Measurements from ENCODE around the gene MEIS3. TPM values are rescaled to one million over a fixed set of nuclear protein-coding genes. Genes with fewer than 3 reads are reported as not detected.
A peak's percentile ranks its signal among the peaks of the same experiment; 100 is the strongest.
"Not testable (repeated sequence)": the region's sequence is repeated elsewhere in the genome, so short reads cannot be mapped to it uniquely, and the experiment has no call there.

Gene MEIS3
- total RNA-seq, 1 donor from 2014 or later, result 32.2 TPM

GRCh38 chr19:47391510-47392223, 27.7 kb downstream of the MEIS3 start:
- Mint-ChIP-seq H3K9me3 (no peaks in the 10 kb centered on the region), H3K36me3 (no peaks in the 10 kb centered on the region), H3K4me1 (peaks cover 20% of the 10 kb centered on the region), H3K27ac (no peak overlapping the region), H3K27me3 (ENCODE audit: insufficient read depth, low read depth) (peaks cover 6% of the 10 kb centered on the region), H3K4me3 (peak overlapping the region; percentile 72)
- peak; percentile 78 for DNase-seq (ENCODE audit: low spot score)
- H3K9ac ChIP-seq, result no peak overlapping the region
- no peaks in the 10 kb centered on the region for H3K27me3 ChIP-seq
- no peak overlapping the region for H2AFZ ChIP-seq (replicated peaks)
- no peaks in the 10 kb centered on the region for H3K9me3 ChIP-seq (ENCODE audit: low read depth)
- H3K79me2 ChIP-seq (ENCODE audit: low read depth), result no peaks in the 10 kb centered on the region
- no peaks in the 10 kb centered on the region for H4K20me1 ChIP-seq (ENCODE audit: low read depth)
- no peak overlapping the region for H3K4me3 ChIP-seq
- H3K4me2 ChIP-seq, result no peak overlapping the region
- H3K4me1 ChIP-seq, result no peaks in the 10 kb centered on the region
- no peaks in the 10 kb centered on the region for H3K36me3 ChIP-seq
- peaks cover 7% of the 10 kb centered on the region for H3F3A ChIP-seq (ENCODE audit: low read depth)
- no peak overlapping the region for H3K27ac ChIP-seq
- TF ChIP-seq EZH2 (IDR thresholded peaks at IDR 0.05) (no peak), CTCF (IDR thresholded peaks at IDR 0.05) (peak; percentile 96), EZH2phosphoT487 (IDR thresholded peaks at IDR 0.05) (no peak)

GRCh38 chr19:47390533-47391488, 28.5 kb downstream of the MEIS3 start:
- H3K9me3 Mint-ChIP-seq, result no peaks in the 10 kb centered on the region
- H3K9ac ChIP-seq, result no peak overlapping the region
- H3K27me3 ChIP-seq, result no peaks in the 10 kb centered on the region
- H3K36me3 ChIP-seq, result no peaks in the 10 kb centered on the region
- no peaks in the 10 kb centered on the region for H3K9me3 ChIP-seq (ENCODE audit: low read depth)
- peaks cover 7% of the 10 kb centered on the region for H3K27me3 Mint-ChIP-seq (ENCODE audit: insufficient read depth, low read depth)
- H3K4me3 Mint-ChIP-seq, result peak overlapping the region; percentile 49
- H2AFZ ChIP-seq (replicated peaks), result no peak overlapping the region
- H3F3A ChIP-seq (ENCODE audit: low read depth), result peaks cover 7% of the 10 kb centered on the region
- no peak for TF ChIP-seq EZH2 (IDR thresholded peaks at IDR 0.05)
- no peak for TF ChIP-seq CTCF (IDR thresholded peaks at IDR 0.05)
- TF ChIP-seq EZH2phosphoT487 (IDR thresholded peaks at IDR 0.05), result no peak
- no peaks in the 10 kb centered on the region for H4K20me1 ChIP-seq (ENCODE audit: low read depth)
- peak overlapping the region; percentile 93 for H3K27ac Mint-ChIP-seq
- peaks cover 19% of the 10 kb centered on the region for H3K4me1 Mint-ChIP-seq
- H3K36me3 Mint-ChIP-seq, result no peaks in the 10 kb centered on the region
- H3K4me3 ChIP-seq, result no peak overlapping the region
- H3K4me2 ChIP-seq, result no peak overlapping the region
- no peaks in the 10 kb centered on the region for H3K79me2 ChIP-seq (ENCODE audit: low read depth)
- no peak overlapping the region for H3K27ac ChIP-seq
- no peaks in the 10 kb centered on the region for H3K4me1 ChIP-seq
- peak; percentile 28 for DNase-seq (ENCODE audit: low spot score)

- Histone ChIP-seq H3K4me2 (no peak overlapping the region), H3K9ac (no peak overlapping the region), H3F3A (ENCODE audit: low read depth) (peaks cover 7% of the 10 kb centered on the region), H3K27ac (no peak overlapping the region), H3K27me3 (no peaks in the 10 kb centered on the region), H3K79me2 (ENCODE audit: low read depth) (no peaks in the 10 kb centered on the region), H4K20me1 (ENCODE audit: low read depth) (no peaks in the 10 kb centered on the region), H3K4me1 (no peaks in the 10 kb centered on the region), H3K36me3 (no peaks in the 10 kb centered on the region), H3K9me3 (ENCODE audit: low read depth) (no peaks in the 10 kb centered on the region), H2AFZ (replicated peaks) (no peak overlapping the region), H3K4me3 (no peak overlapping the region)
- no peaks in the 10 kb centered on the region for H3K36me3 Mint-ChIP-seq
- peak overlapping the region; percentile 76 for H3K27ac Mint-ChIP-seq
- H3K27me3 Mint-ChIP-seq (ENCODE audit: insufficient read depth, low read depth), result peaks cover 12% of the 10 kb centered on the region
- peaks cover 20% of the 10 kb centered on the region for H3K4me1 Mint-ChIP-seq
- no peak overlapping the region for H3K4me3 Mint-ChIP-seq
- H3K9me3 Mint-ChIP-seq, result no peaks in the 10 kb centered on the region
- no peak for TF ChIP-seq EZH2 (IDR thresholded peaks at IDR 0.05)
- no peak for TF ChIP-seq EZH2phosphoT487 (IDR thresholded peaks at IDR 0.05)
- TF ChIP-seq CTCF (IDR thresholded peaks at IDR 0.05), result no peak
- no peak for DNase-seq (ENCODE audit: low spot score)
Observed at GRCh38 chr19:47389150-47389556, 30.2 kb downstream of the MEIS3 start.

DNA sequence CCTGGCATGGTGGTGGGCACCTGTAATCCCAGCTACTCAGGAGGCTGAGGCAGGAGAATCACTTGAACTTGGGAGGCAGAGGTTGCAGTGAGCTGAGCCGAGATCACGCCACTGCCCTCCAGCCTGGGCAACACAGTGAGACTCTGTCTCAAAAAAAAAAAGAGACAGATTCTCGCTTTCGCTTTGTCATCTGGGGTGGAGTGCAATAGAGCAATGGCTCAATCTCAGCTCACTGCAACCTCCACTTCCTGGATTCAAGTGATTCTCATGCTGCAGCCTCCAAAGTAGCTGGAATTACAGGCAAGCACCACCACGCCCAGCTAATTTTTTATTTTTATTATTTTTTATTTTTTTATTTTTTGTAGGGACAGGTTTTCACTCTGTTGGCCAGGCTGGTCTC, 30.6 kb downstream of the MEIS3 start:
- H3K27ac Mint-ChIP-seq; H3K27me3 ChIP-seq; H3K4me1 ChIP-seq; H2AFZ ChIP-seq (replicated peaks); H3K36me3 Mint-ChIP-seq; H3K9me3 Mint-ChIP-seq; H3K9me3 ChIP-seq (ENCODE audit: low read depth); H3K4me2 ChIP-seq; H3K4me3 ChIP-seq; H3K4me3 Mint-ChIP-seq; H3K79me2 ChIP-seq (ENCODE audit: low read depth); H3K36me3 ChIP-seq; H3K27ac ChIP-seq; H4K20me1 ChIP-seq (ENCODE audit: low read depth); H3K9ac ChIP-seq; H3F3A ChIP-seq (ENCODE audit: low read depth); DNase-seq (ENCODE audit: low spot score): not testable (repeated sequence)
- H3K4me1 Mint-ChIP-seq, result peaks cover 20% of the 10 kb centered on the region
- H3K27me3 Mint-ChIP-seq (ENCODE audit: insufficient read depth, low read depth), result peaks cover 12% of the 10 kb centered on the region

DNA sequence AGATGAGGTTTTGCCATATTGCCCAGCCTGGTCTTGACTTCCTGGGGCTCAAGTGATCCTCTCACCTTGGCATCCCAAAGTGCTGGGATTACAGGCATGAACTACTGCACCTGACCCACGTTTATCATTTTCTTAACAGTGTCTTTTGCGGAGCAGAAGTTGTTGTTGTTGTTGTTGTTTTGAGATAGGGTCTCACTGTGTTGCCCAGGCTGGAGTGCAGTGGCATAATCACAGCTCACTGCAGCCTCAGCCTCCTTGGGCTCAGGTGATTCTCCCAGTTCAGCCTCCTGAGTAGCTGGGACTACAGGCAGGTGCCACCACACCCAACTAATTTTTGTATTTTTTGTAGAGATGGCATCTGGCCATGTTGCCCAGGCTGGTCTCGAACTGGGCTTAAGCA, 31.7 kb downstream of the MEIS3 start:
- not testable (repeated sequence) for H3K27ac Mint-ChIP-seq; H3K4me1 ChIP-seq; H3K9me3 Mint-ChIP-seq; H3K9me3 ChIP-seq (ENCODE audit: low read depth); H3K27me3 ChIP-seq; DNase-seq (ENCODE audit: low spot score); H3K9ac ChIP-seq; H3K79me2 ChIP-seq (ENCODE audit: low read depth); H3K4me3 ChIP-seq; H2AFZ ChIP-seq (replicated peaks); H3K27ac ChIP-seq; H3K36me3 ChIP-seq; H4K20me1 ChIP-seq (ENCODE audit: low read depth); H3K36me3 Mint-ChIP-seq; H3K4me3 Mint-ChIP-seq; H3F3A ChIP-seq (ENCODE audit: low read depth); H3K4me2 ChIP-seq
- Mint-ChIP-seq H3K27me3 (ENCODE audit: insufficient read depth, low read depth) (peaks cover 13% of the 10 kb centered on the region), H3K4me1 (peaks cover 26% of the 10 kb centered on the region)

All from neural progenitor cell (in vitro differentiated cells).